HepG2 (cell line): ENCODE measurements around the gene CLEC18C. TPM values are rescaled to one million over a fixed set of nuclear protein-coding genes. Genes with fewer than 3 reads are reported as not detected.
"Not testable (repeated sequence)": the region's sequence is repeated elsewhere in the genome, so short reads cannot be mapped to it uniquely, and the experiment has no call there.

Experiments used
- ATAC-seq: fragments of 200-7000 bp; cut with Tn5 transposase; 3 replicates; pipeline ENCODE4 v1.9.1; 2020; ENCODE audit warnings: mild to moderate bottlenecking, moderate library complexity
- BruUV-seq: library from RNA; stranded (reverse); fragments of 400-500 nt; replicated peaks from 2 replicates; lab custom pipeline; 2021; lab: Mats Ljungman, UMichigan
- CTCF ChIA-PET: fragments of 300-600 bp; formaldehyde crosslinking; extraction: SDS; loops from one replicate; lab custom pipeline; 2021; ENCODE audit warnings: low total read pairs, inconsistent platforms, low intra/inter-chr PET ratio; lab: Yijun Ruan, JAX
- POLR2A ChIA-PET: fragments of 350-600 bp; sonication (Branson Sonifier 250); formaldehyde crosslinking; loops from one replicate; lab custom pipeline; 2020; ENCODE audit warnings: antibody characterized with exemption, inconsistent platforms; lab: Yijun Ruan, JAX
- DNase-seq: peaks from one replicate; pipeline ENCODE4 v3.0.0-alpha.2; 2015; ENCODE audit warnings: low spot score
- FAIRE-seq: peaks from 3 replicates; lab custom pipeline; 2011; peaks lifted over from hg19 to GRCh38; lab: Jason Lieb, UNC
- H2AFZ ChIP-seq: one replicate; pipeline ENCODE4 v1.6.1; 2011; ENCODE audit warnings: low read length, inconsistent platforms
- H3K27ac ChIP-seq: fragments of 300-600 bp; 3 replicates; pipeline ENCODE4 v1.8.0; 2011; ENCODE audit warnings: mixed run types, mild to moderate bottlenecking, mixed read lengths, low read length, inconsistent platforms; ENCODE audit not compliant: insufficient read depth; ENCODE audit errors: extremely low read length
- H3K27me3 ChIP-seq, 2 experiments: fragments of 200-600 bp in 1 of 2; 2 replicates in 1 of 2; 3 replicates in 1 of 2; pipeline versions ENCODE4 v1.6.0 to v1.8.0; 2011; ENCODE audit warnings: low read length in 2 of 2, mild to moderate bottlenecking in 2 of 2, moderate library complexity in 2 of 2, inconsistent platforms in 1 of 2; ENCODE audit not compliant: insufficient read depth in 2 of 2, control insufficient read depth in 1 of 2
- H3K36me3 ChIP-seq, 2 experiments: fragments of 200-600 bp in 1 of 2; replicated peaks in 1 of 2; 2 replicates in 1 of 2; 3 replicates in 1 of 2; pipeline versions ENCODE4 v1.5.1 to v1.8.0; 2011; ENCODE audit warnings: low read length in 2 of 2, inconsistent platforms in 1 of 2; ENCODE audit not compliant: insufficient read depth in 2 of 2, control insufficient read depth in 1 of 2
- H3K4me1 ChIP-seq: 2 replicates; pipeline ENCODE4 v1.5.1; 2012; ENCODE audit warnings: low read length, inconsistent platforms; ENCODE audit not compliant: insufficient read depth
- H3K4me2 ChIP-seq: 2 replicates; pipeline ENCODE4 v1.6.0; 2011; ENCODE audit warnings: low read depth, low read length, inconsistent platforms
- H3K4me3 ChIP-seq, 3 experiments: fragments of 200-600 bp in 1 of 3; sonication (generic), shearing (Covaris generic) in 1 of 3; replicated peaks in 1 of 3; 2 replicates each; pipeline ENCODE4 v1.5.1; 2011 to 2016; ENCODE audit warnings: low read length in 3 of 3, inconsistent platforms in 2 of 3, low read depth in 2 of 3, mild to moderate bottlenecking in 2 of 3, control low read depth in 1 of 3, mixed read lengths in 1 of 3; ENCODE audit not compliant: insufficient read depth in 1 of 3
- H3K79me2 ChIP-seq: one replicate; pipeline ENCODE4 v1.6.1; 2011; ENCODE audit warnings: low read length, inconsistent platforms; ENCODE audit not compliant: insufficient read depth
- H3K9ac ChIP-seq: 2 replicates; pipeline ENCODE4 v1.6.0; 2011; ENCODE audit warnings: mild to moderate bottlenecking, low read depth, low read length, inconsistent platforms; ENCODE audit not compliant: insufficient read depth
- H3K9me3 ChIP-seq: 2 replicates; pipeline ENCODE4 v1.5.1; 2012; ENCODE audit warnings: mild to moderate bottlenecking, low read length
- H4K20me1 ChIP-seq: 2 replicates; pipeline ENCODE4 v1.6.0; 2011; ENCODE audit warnings: inconsistent platforms, mild to moderate bottlenecking, low read length, moderate library complexity; ENCODE audit not compliant: insufficient read depth
- ZNF629 ChIP-seq: sonication (generic); formaldehyde crosslinking; conservative IDR thresholded peaks from 2 replicates; pipeline ENCODE4 v1.5.0; 2020; ENCODE audit warnings: missing genetic modification reagents
- WGBS: methylation state at CpG from one replicate; pipeline ENCODE4 v1.1.6; 2017; ENCODE audit warnings: low lambda C conversion rate; 5-methylcytosine and 5-hydroxymethylcytosine counted together
- in situ Hi-C: cut with HindIII; loops from 2 replicates; pipeline ENCODE4 v1.10.0; 2017; ENCODE audit warnings: low pct_unique_long_range_greater_than_20kb; ENCODE audit not compliant: extremely low pct_ligation_motif_present
- intact Hi-C: fragments of 100-400 bp; cut with micrococcal nuclease; formaldehyde crosslinking; loops from one replicate; pipeline ENCODE4 v1.10.0; 2022; ENCODE audit not compliant: unreplicated experiment
- polyA plus RNA-seq, 8 experiments: library from polyadenylated mRNA; depleted of rRNA in 3 of 8; stranded (reverse) in 7 of 8; unstranded in 1 of 8; fragments of >200 nt; fragmentation: Illumina TruSeq in 4 of 8; extraction: Trizol in 4 of 8; gene quantifications; 2 replicates each; pipeline versions ENCODE4 v1.2.1 to v1.2.3, GENCODE V29; 2011 to 2016; ENCODE audit warnings: low read depth in 4 of 8, missing spikeins in 1 of 8, mixed read lengths in 1 of 8; ENCODE audit not compliant: insufficient read depth in 1 of 8
- small RNA-seq, 3 experiments: library from RNA; depleted of rRNA; stranded (forward); fragments of <200 nt; gene quantifications; one replicate each; pipeline ENCODE3, GENCODE V24; 2012; ENCODE audit warnings: low read depth in 2 of 3, low replicate concordance in 1 of 3; ENCODE audit not compliant: insufficient read length in 3 of 3, insufficient read depth in 2 of 3
- total RNA-seq, 5 experiments: library from RNA; depleted of rRNA; stranded (reverse); fragments of >200 nt; fragmentation: Illumina TruSeq; extraction: Trizol; gene quantifications; 2 replicates each; pipeline ENCODE4 v1.2.3, GENCODE V29; 2016; ENCODE audit warnings: low read depth in 1 of 5

Gene CLEC18C
- total and polyA plus RNA-seq, 2 of the 13 experiments (the other 11 are each of a cell fraction or from before 2014, with no cell fraction given), result 0.15 to 0.29 TPM

DNA sequence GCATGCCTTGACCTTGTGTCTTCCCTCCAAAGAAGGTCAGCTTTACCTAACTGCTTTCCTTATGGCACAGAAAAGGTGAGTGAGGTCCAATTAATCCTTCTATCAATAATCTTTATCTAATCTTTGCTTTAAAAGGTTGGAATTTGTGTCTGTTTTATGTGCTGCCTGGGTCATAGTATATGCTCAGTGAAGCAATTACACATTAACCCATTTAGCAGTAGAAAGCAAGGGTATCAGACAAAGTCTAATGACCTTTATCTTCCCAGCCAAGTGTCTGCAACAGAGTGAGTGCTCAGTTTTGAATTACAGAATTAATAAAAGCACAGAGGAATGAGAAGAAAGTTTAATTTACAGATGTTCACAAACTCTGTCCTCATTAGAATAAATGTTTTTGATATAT, 52.4 kb downstream of the CLEC18C start:
- H3K27me3 ChIP-seq, H3K9ac ChIP-seq, BruUV-seq, H3K27ac ChIP-seq, FAIRE-seq, in situ Hi-C loops: not testable (repeated sequence)
- peak; percentile 75 for TF ChIP-seq ZNF629 (CRISPR knock-in tag)
- TF ChIP-seq, all 625 proteins: peak for 1; not testable (repeated sequence) for 624
- ATAC-seq, H3K4me3 ChIP-seq, H2AFZ ChIP-seq, H3K36me3 ChIP-seq, intact Hi-C loops, POLR2A ChIA-PET, H3K9me3 ChIP-seq, H3K79me2 ChIP-seq, H4K20me1 ChIP-seq, H3K4me2 ChIP-seq, DNase-seq, CTCF ChIA-PET: not testable (repeated sequence)
- H3K4me1 ChIP-seq, result 0 out of 2 replicates have a peak, but pooled peaks cover 10% of the 10 kb centered on the region

GRCh38 chr16:70231831-70232230, 58.2 kb downstream of the CLEC18C start:
- H3K27me3 ChIP-seq, H4K20me1 ChIP-seq, ATAC-seq, H3K9me3 ChIP-seq, H2AFZ ChIP-seq, H3K4me3 ChIP-seq, in situ Hi-C loops, H3K4me1 ChIP-seq, intact Hi-C loops, CTCF ChIA-PET, H3K4me2 ChIP-seq, H3K9ac ChIP-seq, BruUV-seq, H3K79me2 ChIP-seq, H3K27ac ChIP-seq, POLR2A ChIA-PET, DNase-seq, FAIRE-seq, H3K36me3 ChIP-seq: not testable (repeated sequence)
- 96% methylated on average over 3 of the region's 3 CpGs for WGBS

Small RNAs within 50 kb of the gene (small RNA-seq; reads per million reads assigned to genes)
- gene AC009060.2, result 0 reads per million in 3 experiments

Other genes with a start within 250 kb of the CLEC18C start
- 0.22 TPM in 1 of 2 replicates, not detected in the other for gene CLEC18A, start 222.5 kb upstream of the CLEC18C start, total RNA-seq (2016; rRNA removed; fragmentation: Illumina TruSeq; extraction: Trizol)
- 0.42 and 0.72 TPM in 2 replicates for gene CLEC18A, start 222.5 kb upstream of the CLEC18C start, polyA plus RNA-seq (2011; rRNA removed)
- gene PDPR, start 59.5 kb upstream of the CLEC18C start, total RNA-seq (2016; rRNA removed; fragmentation: Illumina TruSeq; extraction: Trizol), result 7.2 and 19.5 TPM in 2 replicates
- 29.9 and 30.6 TPM in 2 replicates for gene PDPR, start 59.5 kb upstream of the CLEC18C start, polyA plus RNA-seq (2011; rRNA removed)
- 37.3 and 39.9 TPM in 2 replicates for gene EXOSC6, start 78.2 kb downstream of the CLEC18C start, total RNA-seq (2016; rRNA removed; fragmentation: Illumina TruSeq; extraction: Trizol)
- 11.9 and 13.1 TPM in 2 replicates for gene EXOSC6, start 78.2 kb downstream of the CLEC18C start, polyA plus RNA-seq (2011; rRNA removed)
- 107 and 132 TPM in 2 replicates for gene AARS1, start 115.7 kb downstream of the CLEC18C start, total RNA-seq (2016; rRNA removed; fragmentation: Illumina TruSeq; extraction: Trizol)
- 132 and 163 TPM in 2 replicates for gene AARS1, start 115.7 kb downstream of the CLEC18C start, polyA plus RNA-seq (2011; rRNA removed)
- 36.2 and 45.1 TPM in 2 replicates for gene DDX19B, start 125.4 kb downstream of the CLEC18C start, total RNA-seq (2016; rRNA removed; fragmentation: Illumina TruSeq; extraction: Trizol)
- 40.0 and 48.1 TPM in 2 replicates for gene DDX19B, start 125.4 kb downstream of the CLEC18C start, polyA plus RNA-seq (2011; rRNA removed)
- 76.9 and 92.4 TPM in 2 replicates for gene DDX19A, start 173.1 kb downstream of the CLEC18C start, total RNA-seq (2016; rRNA removed; fragmentation: Illumina TruSeq; extraction: Trizol)
- 41.4 and 43.9 TPM in 2 replicates for gene DDX19A, start 173.1 kb downstream of the CLEC18C start, polyA plus RNA-seq (2011; rRNA removed)